Activated T-cell treated with anti-CD3 and anti-CD28 coated beads for 48 hours (primary cell): ENCODE results near the gene CCL19.
A peak's percentile ranks its signal among the peaks of the same experiment; 100 is the strongest.

Experiments used
- DNase-seq: peaks from one replicate; pipeline ENCODE4 v3.0.0-alpha.2; 2020; ENCODE audit warnings: low read depth

The CCL19 gene

DNA sequence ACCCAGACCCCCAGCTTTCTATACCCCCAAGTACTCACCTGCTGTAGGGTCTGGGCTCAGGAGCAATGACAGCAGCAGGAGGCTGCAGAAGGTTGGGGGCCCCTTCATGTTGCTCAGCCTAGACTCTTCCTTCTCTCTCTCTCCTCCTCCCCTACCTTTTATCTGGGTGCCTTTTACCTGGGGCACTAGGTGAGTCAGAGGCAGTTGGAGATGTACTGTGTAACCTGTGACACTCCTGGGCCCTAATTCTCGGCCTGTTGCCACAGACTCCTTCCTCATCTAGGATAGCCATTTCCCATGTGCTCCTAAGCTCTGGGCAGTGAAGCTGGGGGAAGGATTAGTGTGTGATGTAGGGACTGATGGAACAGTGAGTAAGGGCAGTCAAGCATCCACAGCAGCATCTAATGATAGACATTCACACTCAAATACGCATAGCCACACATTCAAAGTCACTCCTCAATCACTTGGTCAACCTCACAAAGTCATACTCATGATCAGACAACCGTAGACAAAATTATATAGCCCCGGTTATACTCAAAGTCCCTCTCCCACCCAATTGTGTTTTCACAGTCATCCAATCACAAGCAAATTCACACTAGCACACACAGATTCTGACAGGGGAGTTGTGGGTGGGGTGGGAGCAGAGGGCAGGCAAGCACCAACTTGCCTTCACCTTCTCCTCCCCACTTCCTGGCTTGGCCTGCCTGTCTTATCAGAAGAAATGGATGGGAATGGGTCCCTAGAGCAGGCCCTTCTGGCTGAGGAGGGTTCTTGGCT lies 28.4 kb downstream of the CCL19 start, which contains the start of gene CCL27:
Gene CCL27, minus strand, starts transcription at position 132 of the 777 bp plus-strand sequence. Its CDS starts 24 bp downstream, at position 108.
- DNase-seq = no peak

DNA sequence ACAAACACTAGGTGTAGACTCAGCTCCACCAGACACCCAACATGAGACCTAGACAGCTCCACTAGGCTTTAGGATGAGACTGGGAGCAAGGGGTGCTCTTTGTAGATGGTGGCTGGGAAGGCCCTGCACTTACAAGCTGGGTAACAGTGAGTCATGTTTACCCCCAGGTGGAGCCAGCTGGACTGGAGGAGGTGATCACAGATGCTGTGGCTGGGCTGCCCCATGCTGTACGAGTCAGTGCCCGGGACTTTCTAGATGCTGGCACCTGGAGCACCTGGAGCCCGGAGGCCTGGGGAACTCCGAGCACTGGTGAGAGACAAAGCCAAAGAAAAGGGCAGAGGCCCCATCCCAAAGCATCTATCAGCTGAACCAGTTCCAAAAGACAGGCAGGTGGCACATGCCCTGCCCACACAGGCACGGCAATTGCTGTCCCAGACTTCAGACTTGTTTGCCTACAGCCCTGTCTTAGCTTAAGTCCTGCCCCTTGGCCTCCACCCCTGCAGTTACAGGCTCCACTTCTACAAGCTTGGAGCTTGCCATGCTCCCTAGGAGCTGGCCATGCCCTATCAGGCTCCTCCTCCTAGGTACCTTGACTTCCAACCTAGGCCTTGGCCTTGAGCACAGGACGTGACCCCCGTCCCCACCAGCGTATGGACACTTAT lies 31.4 kb downstream of the CCL19 start:
- DNase-seq = no peak

DNA sequence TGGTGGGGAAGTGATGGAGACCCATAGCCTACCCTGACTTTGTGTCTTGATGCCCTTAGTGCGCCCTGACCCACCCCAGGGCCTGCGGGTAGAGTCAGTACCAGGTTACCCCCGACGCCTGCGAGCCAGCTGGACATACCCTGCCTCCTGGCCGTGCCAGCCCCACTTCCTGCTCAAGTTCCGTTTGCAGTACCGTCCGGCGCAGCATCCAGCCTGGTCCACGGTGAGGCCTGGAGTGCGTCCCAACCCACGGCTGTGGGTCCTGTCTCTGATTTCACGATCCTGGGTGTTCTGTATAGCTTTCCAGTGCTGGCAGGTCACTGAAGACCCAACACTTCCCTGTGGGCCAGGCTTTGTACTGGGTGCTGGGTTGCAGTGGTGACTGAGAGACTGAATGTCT lies 32.6 kb downstream of the CCL19 start:
- no peak for DNase-seq

DNA sequence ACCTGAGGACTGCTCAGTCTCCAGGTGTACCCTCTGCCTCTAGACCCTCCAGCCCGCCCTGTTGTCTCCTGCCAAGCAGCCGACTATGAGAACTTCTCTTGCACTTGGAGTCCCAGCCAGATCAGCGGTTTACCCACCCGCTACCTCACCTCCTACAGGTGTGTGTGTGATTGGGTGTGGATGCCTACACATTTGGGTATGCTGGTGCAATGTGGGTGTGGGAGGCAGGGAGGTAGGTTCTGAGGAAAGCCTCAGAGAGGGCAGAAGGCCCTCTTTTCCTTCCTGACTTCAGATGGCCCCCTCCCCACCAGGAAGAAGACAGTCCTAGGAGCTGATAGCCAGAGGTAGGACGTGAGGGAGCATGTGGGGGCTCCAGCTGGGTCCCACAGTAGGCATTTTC lies 34.1 kb downstream of the CCL19 start:
- DNase-seq = no peak

DNA sequence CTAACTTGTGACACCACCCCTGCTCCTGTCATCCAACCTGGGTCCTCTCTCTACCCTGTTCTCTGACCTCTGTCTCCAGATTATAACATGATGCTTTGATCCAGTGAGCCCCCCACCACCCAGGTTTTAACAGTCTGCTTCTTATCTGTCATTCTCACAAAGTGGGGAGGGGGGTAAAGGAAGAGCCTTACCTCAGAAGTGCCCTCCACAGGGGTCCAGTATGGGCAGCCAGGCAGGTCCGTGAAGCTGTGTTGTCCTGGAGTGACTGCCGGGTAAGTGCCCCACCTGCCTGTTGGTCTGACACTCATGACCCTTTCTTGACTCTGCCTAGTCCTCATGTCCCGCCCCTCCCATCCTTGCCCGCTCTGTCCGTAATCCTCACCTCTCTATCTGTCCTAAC lies 35.7 kb downstream of the CCL19 start:
- no peak for DNase-seq

DNA sequence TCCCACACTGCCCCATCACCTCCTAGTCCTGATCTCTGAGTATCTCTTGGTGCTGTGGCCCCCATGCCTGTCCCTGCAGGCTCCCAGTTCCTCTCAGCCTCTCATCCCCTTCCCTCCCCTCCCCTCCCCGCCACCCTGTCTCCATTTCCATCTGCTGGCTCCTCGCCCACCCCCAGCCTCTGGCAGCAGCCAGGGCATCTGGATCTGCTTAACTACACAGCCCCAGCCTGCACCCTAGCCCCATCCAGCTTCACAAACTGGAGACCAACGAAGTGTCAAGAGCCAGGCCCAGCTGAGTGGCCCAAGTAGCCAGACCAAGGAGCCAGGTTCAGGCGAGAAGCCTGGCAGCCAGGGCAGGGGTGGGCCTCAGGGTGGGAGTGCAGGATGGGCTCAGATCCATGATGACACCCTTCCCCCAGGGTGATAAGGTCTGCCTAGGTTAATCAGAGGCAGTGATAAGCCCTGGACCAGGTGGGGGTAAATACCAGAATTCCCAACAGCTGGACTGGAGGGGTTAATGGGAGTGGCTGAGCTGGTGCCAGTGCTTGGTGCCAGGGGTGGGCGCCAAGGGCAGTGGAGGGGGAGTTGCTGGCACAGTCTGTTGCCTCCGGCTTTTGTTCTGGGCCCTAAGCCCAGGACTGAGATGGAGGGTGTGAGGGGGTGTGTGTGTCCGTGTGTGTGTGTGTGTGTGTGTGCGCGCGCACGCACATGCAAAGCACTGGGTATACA lies 36.6 kb downstream of the CCL19 start:
- DNase-seq = no peak

DNA sequence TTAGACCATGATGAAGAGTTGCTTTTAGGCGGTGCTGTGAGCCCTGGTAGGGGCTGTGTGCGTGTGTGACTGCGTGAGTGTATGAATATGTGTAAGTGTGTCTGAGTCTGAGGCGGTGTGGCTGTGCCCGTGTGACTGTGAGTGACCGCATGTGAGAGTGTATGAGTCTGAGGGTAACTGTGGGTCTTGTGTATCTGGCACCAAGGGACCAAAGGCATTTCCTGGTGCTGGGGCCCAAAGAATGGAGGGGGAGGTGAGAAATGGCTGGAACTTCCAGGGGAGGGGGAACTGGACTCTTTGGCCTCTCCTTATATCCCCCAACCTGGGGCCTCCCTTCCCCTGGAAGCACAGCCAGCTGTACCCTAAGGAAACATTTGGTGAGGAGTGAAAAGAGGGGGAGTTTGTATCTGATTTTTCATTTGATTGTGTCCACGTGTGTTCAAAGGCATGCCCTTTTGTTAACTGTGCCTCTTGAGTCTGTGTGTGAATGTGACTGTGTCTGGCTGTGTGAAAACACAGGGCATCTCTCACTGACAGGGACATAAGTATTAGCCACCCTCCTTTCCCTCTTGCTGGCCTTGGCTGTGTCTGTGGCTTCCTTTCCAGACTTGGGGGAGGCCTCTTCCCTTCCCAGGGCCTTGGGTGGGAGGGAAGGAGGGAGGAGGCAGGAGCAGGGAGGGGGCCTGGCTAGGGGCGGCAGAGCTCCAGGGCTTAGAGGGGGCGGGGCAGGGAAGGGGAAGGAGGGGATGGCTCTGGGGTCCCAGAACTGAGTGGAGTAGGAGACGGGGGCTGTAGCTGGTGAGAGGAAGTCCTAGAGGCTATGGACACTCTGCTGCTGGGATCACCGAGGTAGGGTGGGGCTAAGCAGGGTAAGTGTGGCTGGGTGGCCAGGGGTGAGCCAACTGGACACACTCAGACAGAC lies 37.7 kb downstream of the CCL19 start:
- no peak for DNase-seq

DNA sequence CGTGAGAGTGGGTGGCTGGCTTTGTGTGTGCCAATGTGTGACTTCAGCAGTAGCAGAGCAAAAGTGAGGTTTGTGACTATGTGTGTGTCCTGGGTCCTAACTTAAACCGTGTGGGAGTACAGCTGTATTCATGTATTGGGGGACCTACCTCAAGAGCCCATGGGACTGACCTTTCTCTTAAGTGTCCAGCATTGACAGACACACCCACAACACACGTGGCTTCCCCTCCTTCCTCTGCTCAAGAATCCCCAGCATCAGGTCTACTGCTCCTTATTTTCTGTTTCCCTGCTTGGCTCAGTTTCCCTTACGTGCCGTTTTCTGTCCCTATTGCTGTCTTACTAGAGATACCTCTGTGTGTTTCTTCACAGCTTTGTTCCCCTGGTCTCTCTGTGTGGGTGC lies 38.5 kb downstream of the CCL19 start:
- DNase-seq = no peak

DNA sequence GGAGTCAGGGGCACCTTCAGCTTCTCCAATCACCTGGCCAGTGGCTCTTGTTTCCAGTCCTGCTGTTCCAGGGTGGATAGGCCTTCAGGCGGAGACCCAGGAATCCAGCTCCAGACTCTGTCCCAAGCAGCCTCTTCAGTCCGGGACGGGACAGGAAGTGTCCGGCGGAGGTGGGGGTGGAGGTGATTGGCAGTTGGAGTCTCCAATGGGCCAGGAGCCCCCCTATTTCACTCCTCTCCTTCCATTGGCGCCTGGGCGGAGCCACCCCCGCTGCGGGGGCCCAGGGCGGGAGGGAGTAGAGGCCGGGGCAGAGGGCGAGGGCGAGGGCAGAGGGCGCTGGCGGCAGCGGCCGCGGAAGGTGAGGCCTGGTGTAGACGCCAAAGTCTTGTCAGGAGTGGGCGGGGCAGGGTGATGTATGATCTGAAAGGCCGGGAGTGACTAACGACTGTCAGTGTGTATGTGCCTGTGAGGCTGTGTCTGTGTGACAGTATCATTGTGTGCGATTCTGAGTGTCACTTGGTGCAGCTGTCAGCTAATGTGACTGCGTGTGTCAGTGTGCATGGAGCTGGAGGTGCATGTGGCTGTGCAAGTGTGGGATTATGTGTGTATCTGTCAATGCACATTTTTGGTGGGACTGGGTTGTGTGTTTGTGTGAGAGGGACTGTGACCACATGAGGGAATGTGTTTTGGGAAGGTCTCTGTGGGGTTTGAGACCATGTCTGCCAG lies 39.0 kb downstream of the CCL19 start, which contains the start of gene IL11RA:
Gene IL11RA, plus strand, starts transcription at position 310 of the 726 bp plus-strand sequence. CDS start 3,033 bp downstream, outside the sequence.
- DNase-seq = peak; percentile 64

DNA sequence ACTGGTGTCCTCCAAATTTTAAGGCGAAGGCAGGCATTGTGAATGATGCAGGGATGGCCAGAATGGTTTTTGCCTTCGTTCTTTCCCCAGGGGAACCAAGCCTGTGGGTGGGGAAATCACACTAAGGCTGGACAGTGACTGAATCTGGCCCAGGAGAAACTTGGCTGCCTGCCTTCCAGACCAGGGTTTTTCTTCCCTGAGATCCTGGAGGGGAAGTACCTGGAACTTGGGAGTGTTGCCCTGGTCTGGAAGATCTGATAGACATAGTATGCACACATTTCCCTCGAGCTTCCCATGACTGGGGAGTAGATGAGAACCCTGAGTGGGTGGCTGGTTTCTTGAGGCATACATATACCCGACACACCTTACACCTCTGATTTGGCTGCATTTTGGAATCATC lies 39.8 kb downstream of the CCL19 start:
- DNase-seq = no peak

DNA sequence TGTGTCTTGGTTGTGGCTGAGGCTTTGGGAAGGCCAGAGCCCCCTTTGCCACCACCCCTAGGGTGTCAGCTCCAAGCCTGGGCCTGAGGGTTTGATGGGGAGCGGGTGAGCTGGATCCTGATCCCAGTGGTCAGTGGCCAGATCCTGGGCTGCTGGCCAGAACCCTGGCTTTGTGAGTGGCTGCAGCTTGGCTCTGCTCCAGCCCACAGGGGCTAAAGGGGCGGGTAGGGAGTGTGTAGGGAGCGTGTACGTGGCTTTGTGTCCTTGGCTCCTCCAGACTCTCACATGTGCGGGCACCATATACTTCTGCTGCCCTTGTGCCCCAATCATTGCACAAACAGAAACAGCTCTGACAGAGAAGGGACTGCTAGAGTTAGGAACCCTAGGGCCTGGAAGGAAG lies 40.3 kb downstream of the CCL19 start:
- no peak for DNase-seq

DNA sequence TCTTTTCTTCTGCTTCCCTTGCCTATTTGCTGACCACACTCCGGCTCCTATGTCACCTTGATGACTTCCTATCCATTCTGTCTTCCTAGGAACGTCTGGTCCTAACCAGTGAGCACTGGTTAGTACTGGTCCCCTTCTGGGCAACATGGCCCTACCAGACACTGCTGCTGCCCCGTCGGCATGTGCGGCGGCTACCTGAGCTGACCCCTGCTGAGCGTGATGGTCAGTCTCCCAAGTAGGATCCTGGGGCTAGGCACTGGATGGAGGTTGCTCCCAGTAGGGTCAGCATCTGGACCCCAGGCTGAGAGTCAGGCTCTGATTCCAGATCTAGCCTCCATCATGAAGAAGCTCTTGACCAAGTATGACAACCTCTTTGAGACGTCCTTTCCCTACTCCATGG lies 42.4 kb downstream of the CCL19 start:
- DNase-seq = no peak

DNA sequence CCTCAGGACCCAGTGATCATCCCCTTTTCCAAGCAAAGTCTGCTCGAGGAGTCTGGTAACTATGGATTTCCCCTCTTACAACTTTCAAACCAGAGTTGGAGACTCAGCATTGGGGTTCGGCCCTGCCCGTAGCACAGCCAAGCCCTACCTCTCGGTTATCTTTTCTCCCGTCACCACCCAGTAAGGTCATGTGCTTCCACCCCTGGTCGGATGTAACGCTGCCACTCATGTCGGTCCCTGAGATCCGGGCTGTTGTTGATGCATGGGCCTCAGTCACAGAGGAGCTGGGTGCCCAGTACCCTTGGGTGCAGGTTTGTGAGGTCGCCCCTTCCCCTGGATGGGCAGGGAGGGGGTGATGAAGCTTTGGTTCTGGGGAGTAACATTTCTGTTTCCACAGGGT lies 43.4 kb downstream of the CCL19 start:
- DNase-seq = no peak

DNA sequence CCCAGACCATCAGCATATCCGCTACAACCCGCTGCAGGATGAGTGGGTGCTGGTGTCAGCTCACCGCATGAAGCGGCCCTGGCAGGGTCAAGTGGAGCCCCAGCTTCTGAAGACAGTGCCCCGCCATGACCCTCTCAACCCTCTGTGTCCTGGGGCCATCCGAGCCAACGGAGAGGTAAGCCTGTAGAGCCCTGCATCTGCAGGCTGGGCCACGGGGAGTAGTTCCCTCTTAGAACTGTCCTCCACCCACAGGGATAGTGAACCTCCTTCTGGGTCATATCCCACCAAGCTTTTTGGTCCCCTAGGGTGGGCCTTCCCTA lies 44.0 kb downstream of the CCL19 start:
- DNase-seq = no peak

DNA sequence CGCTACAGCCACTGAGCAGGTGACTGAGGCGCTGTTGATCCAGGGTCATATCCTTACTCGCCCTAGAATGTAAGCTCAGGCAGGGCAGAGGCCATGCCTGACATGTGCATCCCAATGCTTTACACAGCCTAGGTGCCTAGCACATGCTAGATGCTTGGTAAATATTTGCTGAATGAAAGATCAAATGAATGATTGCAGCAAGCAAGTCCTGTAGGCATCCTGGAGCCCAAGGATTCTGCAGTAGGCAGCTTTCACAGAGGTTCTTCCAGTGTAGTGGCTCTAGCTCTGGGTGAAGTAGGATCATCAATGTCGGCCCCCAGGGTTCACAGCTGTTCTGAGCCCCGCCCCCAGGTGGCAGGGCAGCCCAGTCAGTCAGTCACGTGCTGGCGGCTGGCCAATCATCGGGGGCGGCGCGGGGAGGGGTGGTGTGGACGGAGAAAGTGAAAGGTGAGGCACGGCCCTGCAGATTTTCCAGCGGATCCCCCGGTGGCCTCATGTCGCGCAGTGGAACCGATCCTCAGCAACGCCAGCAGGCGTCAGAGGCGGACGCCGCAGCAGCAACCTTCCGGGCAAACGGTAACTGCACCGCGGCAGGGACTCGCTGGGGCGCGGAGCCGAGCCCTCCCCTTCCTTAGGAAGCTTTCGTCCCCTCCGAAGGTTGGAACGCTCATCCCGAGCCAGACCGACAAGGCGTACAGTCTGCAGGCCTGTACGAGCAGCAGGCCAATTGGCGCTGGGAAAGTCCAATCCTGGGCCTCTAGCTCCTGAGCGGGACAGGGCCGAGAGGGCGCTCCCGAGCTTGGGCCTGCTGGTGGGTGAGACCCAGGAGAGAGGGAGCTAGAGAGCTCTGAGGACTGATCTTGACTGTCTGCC lies 44.6 kb downstream of the CCL19 start, which contains the start of gene GALT:
Gene GALT, plus strand, starts transcription at position 465 of the 873 bp plus-strand sequence. Its CDS starts 30 bp downstream, at position 495.
- peak; percentile 97 for DNase-seq

DNA sequence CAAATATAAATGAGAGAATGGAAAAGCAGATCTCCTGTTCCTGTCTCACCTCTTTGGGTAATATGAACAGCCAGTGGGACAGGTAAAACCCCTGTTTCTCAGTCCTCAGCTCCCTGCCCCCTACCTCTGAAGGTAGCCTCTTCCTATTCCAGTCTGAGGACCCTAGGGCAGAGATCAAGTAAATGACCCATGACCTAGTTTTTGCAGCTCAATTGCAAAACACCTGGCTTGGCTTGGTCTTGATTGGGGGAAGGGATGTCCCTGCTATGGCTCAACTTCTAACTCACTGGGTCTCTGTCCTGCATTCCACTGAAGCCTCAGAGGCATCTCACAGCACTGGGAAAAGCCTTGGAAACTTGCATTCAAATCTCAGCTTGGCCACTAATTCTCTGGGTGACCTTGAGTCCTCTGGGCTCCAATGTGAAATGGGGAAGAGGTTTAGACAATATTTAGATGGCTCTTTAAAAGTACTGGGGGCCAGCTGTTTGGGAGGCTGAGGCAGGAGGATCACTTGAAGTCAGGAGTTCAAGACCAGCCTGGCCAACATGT lies 46.2 kb downstream of the CCL19 start:
- DNase-seq = no peak

DNA sequence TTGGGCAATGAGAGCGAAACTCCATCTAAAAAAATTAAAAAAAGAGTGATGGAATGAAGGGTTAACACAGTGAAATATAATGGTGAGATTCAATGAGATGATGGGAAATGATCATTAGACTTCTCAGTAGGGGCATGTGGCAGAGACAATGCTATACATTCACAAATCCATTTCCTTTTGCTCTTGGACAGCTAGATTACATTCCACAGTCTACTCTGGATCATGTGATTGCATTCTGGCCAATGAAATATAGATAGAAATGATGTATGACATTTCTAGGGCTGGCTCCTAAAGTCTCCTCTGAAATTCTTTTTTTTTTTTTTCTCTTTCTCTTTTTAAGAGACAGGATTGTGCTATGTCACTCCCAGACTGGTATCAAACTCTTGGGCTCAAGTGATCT lies 48.4 kb downstream of the CCL19 start:
- no peak for DNase-seq
